GM21360 (cell line): ENCODE data around the gene LRPPRC.
"Not testable (repeated sequence)": the region's sequence is repeated elsewhere in the genome, so short reads cannot be mapped to it uniquely, and the experiment has no call there.

Experiments
- ATAC-seq: cut with Tn5 transposase; IDR thresholded peaks from one replicate; pipeline ENCODE4 v1.9.1; 2021; ENCODE audit warnings: mild to moderate bottlenecking, moderate library complexity; ENCODE audit not compliant: unreplicated experiment

Gene LRPPRC

GRCh38 chr2:43995733-43996533 is at the start of gene LRPPRC:
TSS of gene LRPPRC (minus strand) at chr2:43995989. CDS start at chr2:43995947, 42 bp downstream.
- ATAC-seq = peak; percentile 92

- no peak for ATAC-seq
Observed at GRCh38 chr2:44045061-44045460, 49.3 kb upstream of the LRPPRC start.

GRCh38 chr2:44044281-44044720 is 48.5 kb upstream of the LRPPRC start:
- peak; percentile 95 for ATAC-seq

GRCh38 chr2:44040365-44040764 is 44.6 kb upstream of the LRPPRC start:
- ATAC-seq = no peak

GRCh38 chr2:44038277-44038676 is 42.5 kb upstream of the LRPPRC start:
- ATAC-seq = no peak

- ATAC-seq = no peak
Observed at GRCh38 chr2:44037221-44037620, 41.4 kb upstream of the LRPPRC start.

GRCh38 chr2:44033947-44034346 is 38.2 kb upstream of the LRPPRC start:
- no peak for ATAC-seq

GRCh38 chr2:44027076-44027475 is 31.3 kb upstream of the LRPPRC start:
- not testable (repeated sequence) for ATAC-seq

GRCh38 chr2:44016282-44016681 is 20.5 kb upstream of the LRPPRC start:
- ATAC-seq = no peak

GRCh38 chr2:44015239-44015638 is 19.4 kb upstream of the LRPPRC start:
- no peak for ATAC-seq

GRCh38 chr2:44013205-44013604 is 17.4 kb upstream of the LRPPRC start:
- not testable (repeated sequence) for ATAC-seq

- no peak for ATAC-seq
Observed at GRCh38 chr2:44010266-44010665, 14.5 kb upstream of the LRPPRC start.

GRCh38 chr2:44009136-44009735 is 13.4 kb upstream of the LRPPRC start:
- ATAC-seq = no peak

- no peak for ATAC-seq
Observed at GRCh38 chr2:44005846-44006245, 10.1 kb upstream of the LRPPRC start.

- ATAC-seq = no peak
Observed at GRCh38 chr2:44004735-44005602, 9.2 kb upstream of the LRPPRC start.

- ATAC-seq = no peak
Observed at GRCh38 chr2:44001716-44002115, 5.9 kb upstream of the LRPPRC start.

- no peak for ATAC-seq
Observed at GRCh38 chr2:43998263-43998662, 2.5 kb upstream of the LRPPRC start.

- no peak for ATAC-seq
Observed at GRCh38 chr2:43993437-43993836, 2.4 kb downstream of the LRPPRC start.

- no peak for ATAC-seq
Observed at GRCh38 chr2:43989545-43989944, 6.2 kb downstream of the LRPPRC start.

- no peak for ATAC-seq
Observed at GRCh38 chr2:43986600-43986999, 9.2 kb downstream of the LRPPRC start.

- ATAC-seq = no peak
Observed at GRCh38 chr2:43985359-43985758, 10.4 kb downstream of the LRPPRC start.
